Ureter (tissue), 1 donor: ENCODE data around the gene LDLRAD4. TPM values are rescaled to one million over a fixed set of nuclear protein-coding genes. Genes with fewer than 3 reads are reported as not detected.

Experiments
- DNase-seq: peaks from one replicate; pipeline ENCODE4 v3.0.0-alpha.2; 2020; ENCODE audit warnings: low spot score
- total RNA-seq: library from RNA; stranded (reverse); gene quantifications from one replicate; pipeline ENCODE4 v1.2.4, GENCODE V29; 2023
- donor health status: DM: yes; HTN: yes; CAD: no.

LDLRAD4 gene
- total RNA-seq, 1 donor from 2014 or later = 39.7 TPM

DNA sequence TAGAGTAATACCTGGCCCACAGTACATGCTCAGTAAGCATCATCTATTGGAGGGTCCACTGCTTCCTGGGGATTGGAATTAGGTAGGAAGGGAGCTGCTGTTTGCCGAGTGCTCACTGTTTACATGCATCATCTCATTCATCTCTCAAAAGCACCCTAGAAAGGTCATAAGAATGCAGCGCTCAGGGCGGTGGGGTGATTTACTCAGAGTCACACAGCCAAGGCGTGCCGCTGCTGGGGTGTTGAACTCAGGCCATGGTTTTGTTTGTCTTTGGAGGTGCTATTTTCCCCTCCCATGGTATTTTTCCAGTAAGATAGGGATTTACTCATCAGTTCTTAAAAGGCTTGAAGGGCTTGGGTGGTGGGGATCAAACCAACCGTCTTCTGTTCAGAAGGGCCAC is 227.5 kb downstream of the LDLRAD4 start:
- peak; percentile 17 for DNase-seq

DNA sequence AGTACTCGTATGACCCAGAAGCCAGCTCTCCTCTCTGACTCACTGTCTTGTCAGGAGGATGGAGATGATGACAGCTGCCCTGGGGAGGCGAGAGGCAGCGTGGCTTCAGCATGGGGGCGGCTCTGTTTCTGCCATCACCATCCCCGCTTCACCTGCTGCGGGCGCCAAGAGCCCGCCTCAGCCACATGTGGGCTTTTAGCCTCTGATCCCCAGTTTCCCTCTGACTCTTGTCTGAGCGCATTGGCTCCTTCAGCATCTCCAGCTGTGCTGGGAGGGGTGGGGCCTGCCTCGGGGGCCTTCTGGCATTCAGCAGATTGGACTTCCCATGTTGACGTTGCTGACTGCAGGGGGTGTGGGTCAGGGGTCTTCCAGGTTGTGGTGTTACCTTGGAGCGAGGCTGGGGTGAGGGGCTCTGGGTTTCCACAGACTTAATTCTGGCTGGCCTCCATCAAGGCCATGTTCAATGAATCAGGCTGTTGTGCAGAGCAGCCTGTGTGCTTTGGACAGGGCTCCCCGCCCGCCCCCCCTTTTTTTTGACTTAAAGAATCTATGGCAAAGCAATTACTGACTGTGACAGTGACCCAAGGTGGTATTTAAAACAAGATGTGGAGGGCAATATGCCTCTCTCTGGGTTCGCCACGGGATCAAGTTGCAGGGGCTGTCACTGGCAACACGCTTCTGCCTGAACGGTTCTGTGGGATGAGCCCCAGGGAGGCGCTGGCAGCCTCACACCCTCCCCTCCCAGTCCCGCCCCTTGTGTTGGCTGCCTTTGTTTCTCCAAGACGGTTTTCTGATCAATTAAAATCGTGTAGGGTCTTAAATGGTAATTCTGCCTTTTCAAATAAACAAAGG is 228.3 kb downstream of the LDLRAD4 start:
- peak; percentile 37 for DNase-seq

DNA sequence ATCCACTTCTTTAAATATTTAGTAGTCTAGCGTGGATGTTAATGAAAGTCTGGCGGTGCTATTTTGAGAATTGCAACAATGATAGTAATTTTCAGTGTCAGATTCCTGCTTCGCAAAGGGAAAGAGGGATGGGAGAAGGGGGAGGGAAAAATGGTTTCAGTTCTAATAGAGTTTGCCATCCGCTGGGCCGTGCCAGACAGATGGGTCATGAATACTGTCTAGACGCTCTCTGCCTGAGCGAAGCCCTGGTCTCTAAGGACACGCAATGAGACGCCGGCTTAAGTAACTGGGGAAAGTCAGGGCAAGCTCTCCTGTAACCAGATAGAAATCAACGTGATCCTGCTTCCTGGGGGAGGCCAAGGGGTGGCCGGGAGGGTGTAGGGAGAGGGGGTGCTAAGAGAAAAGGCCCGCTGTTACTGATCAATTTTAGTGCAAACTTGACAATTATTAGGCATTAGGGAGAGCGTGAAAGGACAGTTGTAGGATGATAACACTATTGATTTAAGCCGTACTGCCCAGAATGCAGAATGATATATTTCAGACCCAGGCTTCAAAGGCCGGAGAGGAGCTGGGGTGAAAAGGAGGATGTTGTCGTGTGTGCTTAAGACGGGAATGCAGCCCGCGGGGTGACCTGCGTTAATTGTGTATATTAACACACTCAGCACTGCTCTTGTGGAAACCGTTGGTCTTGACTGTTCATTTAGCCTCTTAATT is 229.2 kb downstream of the LDLRAD4 start:
- peak; percentile 47 for DNase-seq

DNA sequence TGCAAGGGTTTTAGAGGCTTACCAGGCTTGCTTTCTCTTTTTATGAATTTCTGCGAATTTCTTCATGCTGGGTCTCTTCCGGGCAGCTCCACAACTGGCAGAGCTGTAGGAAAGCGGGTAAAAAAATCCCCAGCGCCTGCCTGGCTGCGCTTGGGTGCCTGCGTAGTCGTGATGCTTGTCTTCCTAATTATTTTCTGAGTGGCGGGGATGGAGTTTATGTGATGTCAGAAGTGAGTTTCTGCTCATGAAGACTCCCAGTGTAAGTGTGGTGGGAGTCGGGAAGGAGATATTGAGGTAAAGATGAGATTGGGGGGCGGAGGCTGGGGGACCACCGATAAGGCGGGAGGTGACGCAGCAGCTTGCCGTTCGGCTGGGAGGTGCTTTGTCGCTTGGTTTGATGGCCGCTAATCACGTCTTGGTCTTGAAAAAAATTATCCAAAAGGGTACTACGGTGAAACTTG is 229.8 kb downstream of the LDLRAD4 start:
- DNase-seq = peak; percentile 39

DNA sequence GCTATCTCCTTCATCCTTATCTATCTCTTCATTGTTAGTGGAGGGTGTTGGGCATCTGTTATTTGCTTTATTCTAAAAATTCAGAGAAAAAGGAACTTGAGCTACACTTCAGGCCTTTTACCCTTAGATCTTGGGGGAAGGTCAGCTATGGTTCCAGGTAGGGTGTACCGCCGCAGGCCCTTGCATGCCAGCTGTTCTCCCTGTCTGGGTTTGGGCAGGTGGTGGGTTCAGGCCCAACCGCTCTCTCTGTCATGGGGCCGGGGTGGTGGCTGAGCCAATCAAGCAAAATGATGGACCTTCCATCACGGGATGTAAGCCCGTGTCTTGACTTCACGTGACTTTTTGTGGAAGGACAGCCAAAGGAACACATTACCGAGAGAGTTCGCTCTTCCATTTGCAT is 231.1 kb downstream of the LDLRAD4 start:
- DNase-seq = peak; percentile 17

DNA sequence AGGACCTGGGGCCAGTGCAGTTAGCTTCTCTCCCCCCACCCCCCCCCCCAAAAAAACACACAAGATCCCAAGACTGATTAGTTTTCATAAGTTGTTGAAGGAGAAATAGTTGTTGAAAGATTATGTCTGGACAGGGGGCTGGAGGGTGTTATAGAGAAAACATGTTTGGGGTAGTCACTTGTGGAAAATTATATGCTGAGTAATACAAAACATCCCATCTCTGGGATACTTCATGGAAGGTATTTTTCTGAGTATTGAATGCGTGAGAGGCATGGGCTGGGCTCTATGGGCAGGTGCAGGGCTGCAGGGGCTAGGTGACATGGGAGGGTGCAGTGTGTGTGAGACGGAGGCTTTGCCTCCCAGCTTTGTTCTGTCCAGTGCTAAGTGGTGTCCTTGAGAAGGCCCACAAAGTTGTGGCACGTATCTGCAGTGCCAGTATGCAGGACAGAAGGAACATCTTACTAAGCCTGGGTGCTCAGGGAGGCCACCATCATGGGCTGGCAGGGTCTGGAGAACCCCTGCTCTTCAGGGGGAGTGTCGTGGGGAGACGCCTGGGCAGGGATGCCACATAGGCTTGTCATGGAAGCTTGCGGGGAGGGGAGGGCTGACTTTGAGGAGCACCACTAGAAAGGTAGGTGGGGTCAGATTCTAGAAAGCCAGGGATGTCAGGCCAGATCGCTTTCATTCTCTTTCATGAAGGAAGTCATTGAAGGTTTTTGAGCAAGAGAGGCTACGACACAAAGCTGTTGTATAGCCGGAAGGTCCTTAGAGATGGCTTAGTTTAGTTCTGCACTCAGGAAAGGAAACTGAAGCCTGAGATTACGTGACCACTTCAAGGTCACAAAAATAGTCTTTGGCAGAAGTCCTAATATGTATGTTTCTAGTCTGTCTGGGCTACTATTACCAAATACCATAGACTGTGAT is 232.0 kb downstream of the LDLRAD4 start:
- peak; percentile 30 for DNase-seq

DNA sequence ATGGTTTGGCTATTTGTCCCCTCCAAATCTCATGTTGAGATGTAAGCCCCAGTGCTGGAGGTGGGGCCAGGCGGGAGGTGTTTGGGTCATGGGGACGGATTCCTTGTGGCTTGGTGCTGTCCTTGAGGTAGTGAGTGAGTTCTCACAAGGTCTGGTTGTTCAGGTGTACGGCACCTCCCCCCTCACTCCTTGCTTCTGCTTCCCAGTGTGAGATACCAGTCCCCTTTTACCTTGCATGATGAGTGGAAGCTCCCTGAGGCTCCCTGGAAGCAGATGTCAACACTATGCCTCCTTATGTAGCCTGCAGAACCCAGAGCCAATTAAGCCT is 232.6 kb downstream of the LDLRAD4 start:
- DNase-seq = no peak

DNA sequence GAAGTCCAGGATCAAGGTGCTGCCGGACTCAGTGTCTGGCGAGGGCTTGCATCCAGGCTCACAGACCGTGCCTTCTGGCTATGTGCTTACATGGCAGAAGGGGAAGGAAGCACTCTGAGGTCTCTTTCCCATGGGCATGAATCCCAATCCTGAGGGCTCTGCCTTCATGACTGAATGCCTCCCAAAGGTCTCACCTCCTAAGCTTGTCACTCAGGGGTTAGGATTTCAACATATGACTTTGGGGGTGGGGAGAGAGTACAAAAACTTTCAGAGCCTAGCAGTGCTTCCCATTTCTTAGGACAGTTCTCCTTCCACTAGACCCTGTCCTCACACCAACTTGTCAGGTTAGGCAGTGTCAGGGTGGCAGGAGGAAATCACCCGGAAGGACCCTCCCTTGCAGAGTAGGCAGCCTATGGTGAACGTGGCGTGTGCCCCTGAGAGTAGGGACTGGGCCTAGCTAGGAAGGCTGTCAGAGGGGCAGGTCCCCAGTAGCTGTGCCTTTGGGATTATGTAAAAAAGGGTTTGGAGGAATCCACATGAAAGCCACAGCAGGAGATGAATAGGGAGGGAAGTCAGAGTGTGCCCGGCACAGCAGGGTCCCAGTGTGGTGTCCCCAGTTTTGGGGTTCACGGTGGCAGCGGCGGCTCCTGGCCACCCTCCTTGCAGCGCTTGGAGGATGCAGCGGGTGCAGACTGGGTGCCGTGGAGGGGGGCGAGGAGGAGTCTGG is 233.3 kb downstream of the LDLRAD4 start:
- DNase-seq = no peak

DNA sequence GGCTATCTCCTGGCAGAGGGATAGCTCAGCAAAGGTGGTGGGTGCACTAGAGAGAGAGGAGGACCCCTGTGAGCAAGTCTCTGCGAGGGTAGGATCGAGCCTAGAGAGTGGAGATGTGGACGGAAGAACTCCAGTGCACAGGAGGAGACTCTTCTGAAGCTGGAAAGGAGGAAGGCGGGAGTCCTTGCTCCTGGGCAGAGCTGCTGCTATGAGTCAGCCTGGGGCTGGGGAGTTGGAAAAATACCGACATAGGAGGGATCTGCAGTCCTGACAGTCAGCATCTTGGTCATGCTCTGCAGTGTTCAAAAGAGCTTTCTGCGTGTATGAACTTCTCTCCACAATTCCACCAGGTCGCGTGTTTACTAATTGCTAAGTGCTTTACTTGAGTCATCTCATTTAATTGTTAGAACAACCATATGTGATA is 233.8 kb downstream of the LDLRAD4 start:
- peak; percentile 47 for DNase-seq

DNA sequence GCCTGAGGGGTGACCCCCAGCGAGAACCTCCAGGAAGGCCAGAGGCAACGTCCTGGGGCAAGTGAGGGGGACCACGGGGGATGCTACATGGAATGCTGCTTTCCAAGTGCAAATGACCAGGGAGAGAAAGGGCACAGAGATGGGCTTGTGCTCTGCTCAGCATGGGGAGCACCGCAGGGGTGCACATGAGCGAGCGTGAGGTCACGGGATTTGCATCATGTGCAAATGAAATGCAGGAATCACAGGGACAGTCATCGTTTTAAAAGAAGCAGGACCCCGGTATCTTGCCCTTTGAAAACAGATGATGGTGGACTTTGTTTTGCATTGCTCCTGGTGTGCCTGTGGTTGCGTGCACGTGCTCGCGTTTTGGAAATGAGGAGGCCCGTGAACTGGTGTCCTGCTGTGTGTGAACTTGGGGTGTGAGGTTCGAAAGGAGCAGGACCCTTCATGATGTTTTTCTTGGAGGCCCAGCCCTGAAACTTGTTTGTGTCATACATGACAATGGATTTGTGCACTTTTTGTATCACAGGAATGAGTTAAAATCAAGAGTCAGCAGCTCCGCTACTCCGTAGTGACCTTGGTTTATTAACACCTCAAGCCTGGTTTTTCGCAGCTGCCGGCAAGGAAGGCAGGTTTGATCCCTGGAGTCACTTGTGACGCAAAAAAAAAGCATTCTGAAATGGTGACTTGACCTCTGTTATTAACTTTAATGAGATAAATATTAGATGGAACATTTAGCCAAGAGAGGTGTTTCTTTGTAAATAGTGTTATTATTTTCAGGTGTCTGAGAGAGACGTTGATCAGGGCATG is 234.5 kb downstream of the LDLRAD4 start:
- DNase-seq = no peak

DNA sequence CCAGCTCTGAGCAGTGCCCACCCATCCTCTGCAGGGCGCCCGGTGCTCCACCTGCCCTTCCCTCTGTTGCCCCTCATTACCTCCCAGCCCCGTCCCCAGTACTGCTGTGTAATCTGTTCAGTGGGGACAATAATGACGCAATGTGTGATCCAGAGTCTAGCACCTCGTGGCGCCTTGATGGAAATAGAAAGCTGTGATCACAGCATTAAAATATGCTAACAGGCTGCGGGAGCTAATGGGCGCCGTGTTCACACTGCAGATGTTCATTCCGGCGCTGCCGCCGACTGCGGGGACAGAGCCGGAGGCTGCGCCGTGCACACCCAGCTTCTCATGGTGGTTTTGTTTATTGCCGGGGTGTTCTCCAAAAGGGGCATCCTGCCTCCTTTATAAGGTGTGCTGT is 235.2 kb downstream of the LDLRAD4 start:
- DNase-seq = peak; percentile 22

DNA sequence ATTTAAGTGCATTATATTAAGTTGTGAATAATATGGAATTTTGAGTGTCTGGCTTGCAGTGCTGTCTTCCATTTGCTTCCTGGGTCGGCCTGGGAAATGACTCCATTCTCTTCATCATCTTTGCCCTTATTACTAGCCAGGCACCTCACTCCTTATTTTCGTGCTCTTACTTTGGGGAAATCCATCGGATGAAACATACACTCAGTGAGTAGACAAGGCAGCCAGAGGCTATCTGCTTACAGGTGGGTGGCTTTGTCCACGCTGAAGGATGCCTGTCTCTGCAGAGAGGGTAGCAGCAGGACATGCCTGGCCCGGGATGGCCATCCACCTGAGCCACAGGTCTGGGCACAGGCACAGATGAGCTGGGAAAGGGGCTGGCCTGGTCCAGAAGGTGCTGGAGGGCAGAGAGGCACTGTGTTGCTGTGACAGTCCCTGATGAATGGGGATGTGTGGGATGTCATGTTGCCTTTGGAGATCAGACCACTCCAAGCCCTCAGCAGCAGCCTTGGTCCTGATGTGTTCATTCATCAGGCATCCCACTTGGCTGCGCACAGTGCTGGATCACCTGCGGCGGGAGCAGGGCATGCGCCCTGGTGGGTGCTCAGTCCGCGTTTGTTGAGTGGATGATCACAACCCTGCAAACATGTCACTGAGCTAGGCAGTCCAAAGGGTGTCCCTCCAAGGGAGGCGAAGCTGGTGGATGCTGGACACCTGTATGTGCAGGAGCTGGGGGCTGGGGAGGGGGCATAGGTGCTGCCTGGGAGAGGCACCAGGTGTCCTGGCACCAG is 236.0 kb downstream of the LDLRAD4 start:
- peak; percentile 27 for DNase-seq

DNA sequence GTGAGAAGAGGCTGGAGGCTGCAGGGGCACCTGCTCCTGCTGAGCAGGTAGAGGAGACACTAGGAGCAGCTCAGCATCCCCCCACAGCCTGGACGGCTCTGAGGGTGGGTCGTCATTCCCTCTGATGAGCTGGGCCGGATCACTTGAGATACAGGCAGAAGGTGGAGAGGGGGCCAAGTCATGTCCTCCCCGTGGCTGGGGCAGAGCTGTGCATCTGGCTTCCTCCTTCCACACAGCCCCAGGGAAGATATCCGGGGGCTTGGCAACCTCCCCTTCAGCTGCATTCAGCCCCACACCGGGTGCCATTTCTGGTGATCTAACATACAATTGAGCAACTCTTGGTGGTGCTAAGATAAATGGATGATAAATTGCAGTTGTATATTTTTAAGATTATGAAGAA is 236.9 kb downstream of the LDLRAD4 start:
- peak; percentile 20 for DNase-seq

DNA sequence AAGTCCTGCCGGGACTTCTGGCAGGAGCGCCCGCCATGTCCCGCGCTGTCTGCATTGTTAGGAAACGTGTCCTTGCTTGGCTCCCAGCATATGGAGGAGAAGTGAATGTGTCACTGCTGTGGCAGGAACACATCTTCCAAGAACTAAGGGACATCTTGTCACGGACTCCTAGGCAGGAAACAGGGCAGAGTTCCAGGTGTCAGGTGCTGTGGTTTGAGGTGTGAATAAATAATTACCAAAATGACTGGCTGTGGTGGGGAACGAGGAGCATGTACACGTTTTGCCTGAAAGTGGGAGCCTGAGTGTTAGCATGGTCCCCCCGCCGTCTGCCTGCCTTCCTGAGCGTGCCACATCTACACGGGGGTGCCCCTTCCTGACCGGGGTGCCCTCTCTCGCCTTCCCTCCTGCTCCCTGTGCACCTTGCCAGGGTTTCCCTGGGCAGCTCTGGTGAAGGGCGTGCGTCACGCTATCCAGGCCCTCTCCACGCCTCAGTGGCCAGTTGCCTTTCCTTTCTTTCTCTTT is 237.5 kb downstream of the LDLRAD4 start:
- DNase-seq = peak; percentile 38

DNA sequence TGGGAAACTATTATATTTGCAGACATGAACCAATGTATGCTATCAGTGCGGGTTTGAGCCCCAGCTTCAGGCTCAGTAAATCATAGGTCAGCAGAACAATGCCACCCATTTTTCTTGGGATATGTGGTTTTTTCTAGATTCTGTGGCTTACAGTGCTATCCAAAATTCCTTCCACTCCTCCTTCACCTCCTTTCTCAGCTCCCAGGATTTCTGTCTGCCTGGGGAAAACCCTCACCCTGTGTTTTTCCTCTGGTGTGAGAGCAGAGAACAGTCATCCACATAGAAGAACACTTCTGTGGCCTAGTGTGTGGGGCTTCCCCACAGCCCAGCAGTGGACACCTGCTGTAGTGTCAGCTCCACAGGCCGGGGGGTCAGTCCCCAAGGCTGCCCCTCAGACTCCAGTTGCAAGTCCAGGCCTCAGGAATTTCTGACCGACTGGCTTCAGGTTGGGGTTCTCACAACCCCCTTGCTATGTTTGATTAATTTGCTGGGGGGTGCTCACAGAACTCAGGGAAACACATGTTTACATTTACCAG is 238.2 kb downstream of the LDLRAD4 start:
- peak; percentile 26 for DNase-seq

DNA sequence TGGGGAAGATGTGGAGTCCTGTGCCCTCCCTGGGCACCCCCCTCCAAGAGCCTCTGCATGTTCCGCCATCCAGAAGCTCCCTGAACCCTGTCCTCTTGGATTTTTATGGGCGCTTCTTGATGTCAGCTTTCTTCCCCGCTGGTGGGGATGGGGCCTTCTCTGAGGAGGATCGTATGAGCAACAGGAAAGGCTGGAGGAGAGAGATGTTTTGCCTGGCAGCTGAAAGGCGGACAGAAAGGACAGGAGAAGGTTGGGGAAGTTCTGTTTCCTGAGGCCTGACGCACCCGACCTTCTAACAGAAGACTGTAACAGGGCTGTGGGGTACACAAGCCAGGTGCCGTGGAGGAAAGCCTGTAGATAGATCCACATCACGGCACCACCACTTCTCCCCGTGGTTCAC is 238.8 kb downstream of the LDLRAD4 start:
- DNase-seq = peak; percentile 30

DNA sequence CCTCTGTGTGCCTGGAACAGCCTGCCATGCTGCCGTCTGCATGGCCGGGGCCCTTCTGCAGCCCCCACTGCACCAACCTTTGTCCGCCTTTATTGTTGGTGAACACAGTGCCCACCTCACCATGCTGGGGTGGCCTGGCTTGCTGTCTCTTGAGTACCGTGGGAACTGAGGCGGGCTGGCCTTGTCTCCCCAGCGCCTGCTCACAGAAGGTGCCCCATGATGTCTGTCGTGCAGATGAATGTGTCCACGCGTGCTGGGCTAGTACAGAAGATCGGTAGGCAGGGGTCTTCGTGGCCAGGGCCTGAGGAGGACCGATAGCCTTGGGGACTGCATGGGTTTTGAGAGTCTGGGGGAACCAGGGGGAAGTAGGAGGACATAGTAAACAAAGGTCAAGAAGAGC is 242.4 kb downstream of the LDLRAD4 start:
- DNase-seq = no peak

DNA sequence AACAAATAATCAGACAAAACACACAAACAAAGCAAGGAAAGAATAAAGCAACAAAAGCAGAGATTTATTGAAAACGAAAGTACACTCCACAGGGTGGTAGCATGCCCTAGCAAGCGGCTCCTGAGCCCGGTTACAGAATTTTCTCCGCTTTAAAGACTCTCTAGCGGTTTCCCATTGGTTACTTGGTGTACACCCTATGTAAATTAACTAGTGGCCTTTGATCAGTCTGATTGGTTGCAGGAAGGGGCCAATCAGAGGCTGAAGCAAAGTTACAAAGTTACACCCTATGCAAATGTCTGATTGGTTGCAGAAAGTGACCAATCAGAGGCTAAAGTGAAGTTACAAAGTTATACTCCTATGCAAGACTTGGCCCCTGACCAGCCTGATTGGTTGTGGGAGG is 242.9 kb downstream of the LDLRAD4 start:
- no peak for DNase-seq

DNA sequence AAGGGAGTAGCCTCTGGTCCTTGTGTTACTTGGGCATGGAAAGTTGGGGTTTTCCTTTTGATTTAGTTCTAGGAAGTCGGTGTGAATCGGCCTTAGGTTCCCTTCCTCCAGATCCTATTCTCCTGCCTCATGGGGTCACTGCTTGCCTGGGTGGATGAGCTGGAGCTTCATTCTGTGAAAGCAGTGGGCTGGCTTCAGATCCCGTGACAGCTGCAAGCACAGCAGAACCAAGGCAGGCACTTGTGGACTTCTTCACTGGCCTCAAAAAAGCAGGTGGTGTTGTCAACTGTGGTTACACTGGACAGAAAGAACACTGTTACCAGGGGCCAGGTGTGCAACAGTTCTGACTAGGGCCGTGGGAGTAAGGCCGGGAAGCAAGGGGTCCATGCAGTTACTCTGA is 243.4 kb downstream of the LDLRAD4 start:
- DNase-seq = no peak
